ENCODE data around the gene FOXE3. TPM values are rescaled to one million over a fixed set of nuclear protein-coding genes. Genes with fewer than 3 reads are reported as not detected.
A peak's percentile ranks its signal among the peaks of the same experiment; 100 is the strongest.

FOXE3 gene
- total RNA-seq, 1 experiment from 2014 or later: 0.28 TPM

DNA sequence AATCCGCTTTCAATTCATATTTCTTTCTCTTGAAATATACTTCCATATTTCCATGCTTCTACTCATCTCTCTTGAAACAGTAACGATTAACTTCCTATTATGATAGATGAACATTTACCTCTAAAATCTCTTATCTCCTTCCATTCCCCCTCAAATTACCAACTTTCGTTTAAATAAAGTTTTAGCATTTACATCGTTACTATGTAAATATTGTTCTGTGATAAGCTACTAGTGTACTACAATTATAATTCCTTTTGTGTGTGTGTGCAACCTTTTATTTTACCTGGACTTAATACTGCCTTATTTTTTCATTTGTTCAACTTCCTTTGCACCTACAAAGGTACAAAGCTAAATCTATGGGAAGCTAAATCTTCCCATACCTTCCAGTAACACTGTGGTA, 4.5 kb downstream of the FOXE3 start:
- DNase-seq: no peak
- Histone ChIP-seq H3K27me3 (ENCODE audit: insufficient read depth, low read depth) (no peaks in the 10 kb centered on the region), H3K4me1 (replicated peaks; ENCODE audit: insufficient read depth) (no peaks in the 10 kb centered on the region), H3K9me3 (ENCODE audit: insufficient read depth, low read depth) (no peaks in the 10 kb centered on the region), H3F3A (ENCODE audit: insufficient read depth, low read depth) (no peaks in the 10 kb centered on the region; the same call in 1 of the 2 replicates), H4K20me1 (ENCODE audit: insufficient read depth) (no peaks in the 10 kb centered on the region; the same call in 1 of the 2 replicates), H3K79me2 (ENCODE audit: low read depth) (no peaks in the 10 kb centered on the region), H3K36me3 (ENCODE audit: low read depth) (no peaks in the 10 kb centered on the region), H3K4me2 (no peak overlapping the region), H3K27ac (no peak overlapping the region), H2AFZ (no peak overlapping the region), H3K9me2 (ENCODE audit: insufficient read depth) (no peaks in the 10 kb centered on the region), H3K4me3 (no peak overlapping the region)
- intact Hi-C loops (cut with micrococcal nuclease; ENCODE audit: unreplicated experiment): loop anchor here (5.0 kb wide), 1 partner anchor 108 kb away; the partner anchor contains the start of gene STIL
- no TSS peak for BruUV-seq (replicated peaks)
- ChIA-PET CTCF (interaction anchor here (1.0 kb wide), 1 partner anchor 16 kb away, joined by 4 read pairs; no protein-coding TSS in a partner anchor), POLR2A (ENCODE audit: unreplicated experiment) (interaction anchor here (0.5 kb wide), 1 partner anchor 139 kb away, joined by 4 read pairs; no protein-coding TSS in a partner anchor)
- no peak for TF ChIP-seq EZH2 (IDR thresholded peaks at IDR 0.05; ENCODE audit: low read depth)
- TF ChIP-seq, protein P1, sequence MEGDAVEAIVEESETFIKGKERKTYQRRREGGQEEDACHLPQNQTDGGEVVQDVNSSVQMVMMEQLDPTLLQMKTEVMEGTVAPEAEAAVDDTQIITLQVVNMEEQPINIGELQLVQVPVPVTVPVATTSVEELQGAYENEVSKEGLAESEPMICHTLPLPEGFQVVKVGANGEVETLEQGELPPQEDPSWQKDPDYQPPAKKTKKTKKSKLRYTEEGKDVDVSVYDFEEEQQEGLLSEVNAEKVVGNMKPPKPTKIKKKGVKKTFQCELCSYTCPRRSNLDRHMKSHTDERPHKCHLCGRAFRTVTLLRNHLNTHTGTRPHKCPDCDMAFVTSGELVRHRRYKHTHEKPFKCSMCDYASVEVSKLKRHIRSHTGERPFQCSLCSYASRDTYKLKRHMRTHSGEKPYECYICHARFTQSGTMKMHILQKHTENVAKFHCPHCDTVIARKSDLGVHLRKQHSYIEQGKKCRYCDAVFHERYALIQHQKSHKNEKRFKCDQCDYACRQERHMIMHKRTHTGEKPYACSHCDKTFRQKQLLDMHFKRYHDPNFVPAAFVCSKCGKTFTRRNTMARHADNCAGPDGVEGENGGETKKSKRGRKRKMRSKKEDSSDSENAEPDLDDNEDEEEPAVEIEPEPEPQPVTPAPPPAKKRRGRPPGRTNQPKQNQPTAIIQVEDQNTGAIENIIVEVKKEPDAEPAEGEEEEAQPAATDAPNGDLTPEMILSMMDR (conservative IDR thresholded peaks at IDR 0.05): no peak

DNA sequence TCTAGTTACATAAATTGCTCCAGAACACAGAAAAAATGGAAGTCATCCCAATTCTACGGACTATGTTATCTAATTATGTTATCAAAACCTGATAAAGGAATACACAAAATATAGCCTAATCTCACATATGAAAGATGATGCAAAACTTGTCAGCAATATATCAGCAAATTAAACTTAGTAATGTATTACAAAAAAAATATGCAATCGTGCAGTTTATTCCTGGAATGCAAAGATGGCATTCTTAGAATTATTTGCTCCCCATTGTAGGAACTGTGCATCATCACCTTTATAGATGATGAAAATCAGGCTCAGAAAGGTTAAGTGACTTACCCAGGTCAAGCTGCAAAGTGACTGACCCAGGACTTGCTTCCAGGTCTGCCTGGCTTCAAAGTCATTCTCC, 7.8 kb downstream of the FOXE3 start:
- no peaks in the 10 kb centered on the region for H3K4me1 ChIP-seq (replicated peaks; ENCODE audit: insufficient read depth)
- no peak for DNase-seq
- H3K4me2 ChIP-seq: no peak overlapping the region
- no peak for TF ChIP-seq EZH2 (IDR thresholded peaks at IDR 0.05; ENCODE audit: low read depth)
- TF ChIP-seq, protein P1 (conservative IDR thresholded peaks at IDR 0.05): no peak
- H3K9me3 ChIP-seq (ENCODE audit: insufficient read depth, low read depth): no peaks in the 10 kb centered on the region
- intact Hi-C loops (cut with micrococcal nuclease; ENCODE audit: unreplicated experiment): loop anchor here (1.0 to 5.0 kb wide), 2 partner anchors 112 to 245 kb away; partner anchors contain the start of gene STIL
- no peaks in the 10 kb centered on the region; the same call in 1 of the 2 replicates for H4K20me1 ChIP-seq (ENCODE audit: insufficient read depth)
- H3K27ac ChIP-seq: no peak overlapping the region
- ChIA-PET POLR2A (ENCODE audit: unreplicated experiment) (no interaction called here), CTCF (interaction anchor here (1.0 kb wide), 1 partner anchor 34 kb away, joined by 4 read pairs; no protein-coding TSS in a partner anchor)
- H3K9me2 ChIP-seq (ENCODE audit: insufficient read depth): no peaks in the 10 kb centered on the region
- H2AFZ ChIP-seq: no peak overlapping the region
- no peaks in the 10 kb centered on the region for H3K36me3 ChIP-seq (ENCODE audit: low read depth)
- H3K27me3 ChIP-seq (ENCODE audit: insufficient read depth, low read depth): no peaks in the 10 kb centered on the region
- H3K4me3 ChIP-seq: no peak overlapping the region
- no TSS peak for BruUV-seq (replicated peaks)
- H3K79me2 ChIP-seq (ENCODE audit: low read depth): no peaks in the 10 kb centered on the region
- H3F3A ChIP-seq (ENCODE audit: insufficient read depth, low read depth): no peaks in the 10 kb centered on the region; the same call in 1 of the 2 replicates

GRCh38 chr1:47424336-47424982, 8.4 kb downstream of the FOXE3 start:
- no peaks in the 10 kb centered on the region; the same call in 1 of the 2 replicates for H4K20me1 ChIP-seq (ENCODE audit: insufficient read depth)
- POLR2A ChIA-PET (ENCODE audit: unreplicated experiment): no interaction called here
- H3K79me2 ChIP-seq (ENCODE audit: low read depth): no peaks in the 10 kb centered on the region

More at GRCh38 chr1:47424336-47424982, 8.4 kb downstream of the FOXE3 start:
- TF ChIP-seq, protein P1 (conservative IDR thresholded peaks at IDR 0.05): peak; percentile 81
- TF ChIP-seq EZH2 (IDR thresholded peaks at IDR 0.05; ENCODE audit: low read depth): no peak
- no peaks in the 10 kb centered on the region for H3K4me1 ChIP-seq (replicated peaks; ENCODE audit: insufficient read depth)
- BruUV-seq (replicated peaks): no TSS peak
- CTCF ChIA-PET: interaction anchor here (0.6 kb wide), 1 partner anchor 110 kb away, joined by 3 read pairs; the partner anchor contains the start of gene STIL
- peak; percentile 32 to 51 for DNase-seq
- H3K9me3 ChIP-seq (ENCODE audit: insufficient read depth, low read depth): no peaks in the 10 kb centered on the region
- no peaks in the 10 kb centered on the region for H3K36me3 ChIP-seq (ENCODE audit: low read depth)
- no peaks in the 10 kb centered on the region for H3K27me3 ChIP-seq (ENCODE audit: insufficient read depth, low read depth)
- no peak overlapping the region for H2AFZ ChIP-seq
- H3K27ac ChIP-seq: no peak overlapping the region
- H3K4me3 ChIP-seq: no peak overlapping the region
- no peaks in the 10 kb centered on the region for H3K9me2 ChIP-seq (ENCODE audit: insufficient read depth)
- H3K4me2 ChIP-seq: no peak overlapping the region
- intact Hi-C loops (cut with micrococcal nuclease; ENCODE audit: unreplicated experiment): loop anchor here (1.0 to 5.0 kb wide), 2 partner anchors 112 to 245 kb away; partner anchors contain the start of gene STIL
- no peaks in the 10 kb centered on the region; the same call in 1 of the 2 replicates for H3F3A ChIP-seq (ENCODE audit: insufficient read depth, low read depth)

All from PC-9 (cell line).